ENCODE results near the gene CHIT1.

The CHIT1 gene

DNA sequence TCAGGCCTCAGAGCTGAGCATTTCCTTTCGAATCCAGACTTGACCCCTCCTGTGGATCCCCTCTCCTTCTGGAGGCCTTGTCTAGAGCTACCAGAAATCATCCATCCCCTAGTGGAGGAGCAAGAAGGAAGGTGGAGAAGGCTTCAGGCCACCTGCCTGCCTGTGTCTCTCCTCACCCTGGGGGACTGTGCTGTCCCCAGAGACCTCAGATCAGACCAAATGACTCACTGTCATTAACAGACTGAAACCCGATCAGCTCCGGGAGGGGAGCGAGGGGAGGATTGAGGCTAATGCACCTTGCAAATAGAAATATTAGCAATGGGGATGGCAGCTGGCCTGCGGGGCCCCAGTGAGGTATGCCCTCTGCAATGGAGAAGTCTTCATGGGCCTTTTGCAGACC lies 55.9 kb downstream of the CHIT1 start:
- TF ChIP-seq CTCF (IDR thresholded peaks at IDR 0.05) = no peak

DNA sequence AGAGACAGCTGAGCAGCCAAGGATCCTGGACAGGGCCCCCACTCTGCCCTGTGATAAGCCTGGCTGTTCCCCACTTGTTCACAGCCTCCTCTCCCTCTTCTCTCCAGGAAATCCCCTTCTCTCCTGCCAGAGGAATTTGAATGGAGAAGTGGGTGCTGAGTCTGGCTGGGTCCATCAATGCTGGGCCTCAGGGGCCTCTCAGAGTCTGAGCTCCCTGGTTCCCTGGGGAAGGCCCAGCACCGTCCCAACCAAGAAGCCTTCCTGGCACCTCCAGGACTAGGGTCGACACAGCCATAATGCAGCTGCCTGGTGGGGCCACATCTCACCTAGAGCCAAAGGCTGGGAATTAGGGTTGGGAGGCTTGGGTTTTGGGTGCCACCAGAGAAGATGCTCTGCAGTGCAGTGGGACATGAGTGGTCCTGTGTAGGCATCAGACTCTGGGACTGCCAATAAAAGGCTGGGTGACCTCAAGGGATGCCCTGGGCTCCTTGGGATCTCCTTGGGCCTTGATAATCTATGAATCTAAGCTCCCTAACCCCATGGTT lies 56.4 kb downstream of the CHIT1 start:
- TF ChIP-seq CTCF (IDR thresholded peaks at IDR 0.05) = no peak

DNA sequence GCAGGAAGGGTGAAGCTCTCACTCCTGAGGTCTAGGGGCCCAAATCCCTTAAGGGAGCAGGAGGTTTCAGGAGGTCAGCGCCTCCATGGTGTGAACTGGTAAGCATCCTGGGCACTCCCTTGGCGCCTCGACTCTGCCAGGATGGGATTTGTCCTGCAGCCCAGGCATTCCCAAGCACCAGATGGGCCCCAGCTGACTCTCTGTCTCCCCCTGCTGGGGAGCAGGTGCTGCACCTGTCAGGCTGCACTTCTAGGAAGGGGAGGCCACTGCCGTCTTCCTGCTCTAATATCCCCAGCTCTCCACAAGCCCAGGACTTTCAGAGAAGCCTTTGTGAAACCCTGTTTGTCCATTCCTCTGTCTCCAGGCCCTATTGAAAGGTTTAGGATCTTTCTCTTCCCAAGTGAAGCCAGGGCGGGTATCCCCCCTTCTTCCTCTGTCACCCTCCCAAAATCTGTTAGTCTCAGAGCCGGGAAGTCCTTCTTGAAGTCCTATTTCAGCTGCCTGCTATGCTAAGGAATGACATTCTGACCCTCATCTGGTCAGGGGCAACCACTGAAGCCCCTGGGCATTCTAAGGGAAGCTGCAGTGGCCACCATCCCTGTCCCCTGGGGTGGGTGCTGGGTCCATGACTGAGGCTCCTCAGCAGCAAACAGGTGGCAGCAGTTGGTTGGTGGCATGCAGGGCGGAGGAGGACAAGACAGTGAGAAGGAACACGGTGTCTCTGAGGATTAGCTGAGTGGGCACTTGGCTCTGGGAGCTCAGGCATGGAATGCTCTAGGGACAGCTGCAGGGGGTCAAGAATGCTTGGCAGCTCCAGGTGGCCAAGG lies 57.1 kb downstream of the CHIT1 start:
- peak; percentile 98 for TF ChIP-seq CTCF (IDR thresholded peaks at IDR 0.05)

GRCh38 chr1:203171341-203172183 lies 57.9 kb downstream of the CHIT1 start:
- TF ChIP-seq CTCF (IDR thresholded peaks at IDR 0.05) = no peak

- no peak for TF ChIP-seq CTCF (IDR thresholded peaks at IDR 0.05)
Measured at GRCh38 chr1:203170625-203171330, 58.7 kb downstream of the CHIT1 start.

DNA sequence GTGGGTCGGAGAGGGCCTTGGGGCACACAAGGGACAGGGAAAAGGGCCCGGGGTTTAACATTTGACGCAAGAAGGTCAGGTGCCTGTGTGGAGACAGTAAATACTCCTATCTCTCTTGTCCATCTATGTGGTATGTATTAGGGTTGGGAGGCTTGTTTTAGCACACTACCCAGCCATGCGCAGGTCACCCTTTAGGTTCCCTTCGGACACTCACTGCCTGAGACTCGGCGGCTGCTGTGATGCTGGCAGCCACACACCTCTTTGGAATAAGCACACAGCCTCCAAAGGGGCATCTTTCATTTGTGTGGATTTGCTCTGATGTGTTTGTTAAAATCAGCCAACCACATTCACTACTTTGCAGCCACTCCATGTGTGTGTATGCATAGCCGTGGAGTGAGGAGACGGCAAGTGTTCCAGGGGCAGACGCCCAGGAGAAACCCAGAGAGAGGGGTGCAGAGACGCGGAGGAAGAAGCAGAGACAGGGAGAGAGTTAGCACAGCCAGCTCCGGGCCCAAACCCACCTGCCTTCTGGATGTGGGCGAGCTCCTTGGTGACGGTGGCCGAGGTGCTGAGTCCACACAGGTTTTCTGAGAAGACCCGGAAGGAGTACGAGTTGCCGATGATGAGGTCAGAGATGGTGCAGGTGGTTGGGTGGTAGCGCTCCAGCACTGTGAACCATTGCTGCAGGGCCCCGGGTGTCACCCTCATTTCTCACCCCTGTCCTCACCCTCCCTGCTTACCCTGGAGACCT lies 59.5 kb downstream of the CHIT1 start:
- no peak for TF ChIP-seq CTCF (IDR thresholded peaks at IDR 0.05)

Data from LNCAP (cell line).